SK-N-SH treated with all-trans-retinoic acid at 6 μM for 48 hours (cell line): ENCODE data around the gene KIAA1328.

Source experiments
- ATAC-seq: fragments of 200-7000 bp; cut with Tn5 transposase; 3 replicates; pipeline ENCODE4 v1.9.1; 2020; ENCODE audit warnings: mild to moderate bottlenecking, moderate library complexity
- ARNTL ChIP-seq: fragments of 450-650 bp; formaldehyde crosslinking; IDR thresholded peaks from 2 replicates; pipeline ENCODE4 v1.5.0; 2020; ENCODE audit warnings: low read depth, mild to moderate bottlenecking, moderate library complexity, borderline replicate concordance
- BACH2 ChIP-seq: fragments of 250-450 bp; sonication (Bioruptor Pico); IDR thresholded peaks from 2 replicates; pipeline ENCODE4 v1.9.0; 2021; ENCODE audit warnings: mild to moderate bottlenecking, borderline replicate concordance
- CREB5 ChIP-seq: fragments of 250-450 bp; sonication (Bioruptor Pico); IDR thresholded peaks from 2 replicates; pipeline ENCODE4 v1.5.1; 2020; ENCODE audit warnings: low read depth, mild to moderate bottlenecking, moderate library complexity
- CSDC2 ChIP-seq: fragments of 250-450 bp; sonication (Bioruptor Pico); IDR thresholded peaks from 2 replicates; pipeline ENCODE4 v1.5.0; 2020; ENCODE audit warnings: mild to moderate bottlenecking, moderate library complexity
- CSRNP3 ChIP-seq: fragments of 250-450 bp; sonication (Bioruptor Pico); IDR thresholded peaks from 2 replicates; pipeline ENCODE4 v1.5.1; 2021; ENCODE audit warnings: mild to moderate bottlenecking, moderate library complexity
- ESRRG ChIP-seq: fragments of 250-450 bp; sonication (Bioruptor Pico); IDR thresholded peaks from 2 replicates; pipeline ENCODE4 v1.6.1; 2021; ENCODE audit warnings: mild to moderate bottlenecking
- GLIS3 ChIP-seq: fragments of 250-450 bp; sonication (Bioruptor Pico); IDR thresholded peaks from 2 replicates; pipeline ENCODE4 v1.5.0; 2020; ENCODE audit warnings: mild to moderate bottlenecking, moderate library complexity
- ISL1 ChIP-seq: fragments of 250-450 bp; sonication (Bioruptor Pico); IDR thresholded peaks from 2 replicates; pipeline ENCODE4 v2.1.2; 2022; ENCODE audit warnings: mild to moderate bottlenecking, moderate library complexity
- OSR1 ChIP-seq: fragments of 250-450 bp; sonication (Bioruptor Pico); IDR thresholded peaks from 2 replicates; pipeline ENCODE4 v1.8.0; 2022; ENCODE audit warnings: moderate library complexity, mild to moderate bottlenecking, inconsistent platforms
- PATZ1 ChIP-seq: fragments of 250-450 bp; sonication (Bioruptor Pico); IDR thresholded peaks from 2 replicates; pipeline ENCODE4 v1.8.0; 2020; ENCODE audit warnings: mild to moderate bottlenecking, moderate library complexity, borderline replicate concordance
- POU6F1 ChIP-seq: fragments of 250-450 bp; sonication (Bioruptor Pico); IDR thresholded peaks from 2 replicates; pipeline ENCODE4 v1.8.0; 2021; ENCODE audit warnings: low read depth, mild to moderate bottlenecking, moderate library complexity, borderline replicate concordance
- RARB ChIP-seq: fragments of 250-450 bp; sonication (Bioruptor Pico); IDR thresholded peaks from 2 replicates; pipeline ENCODE4 v1.8.0; 2021; ENCODE audit warnings: mild to moderate bottlenecking, moderate library complexity
- SNAI2 ChIP-seq: fragments of 250-450 bp; sonication (Bioruptor Pico); IDR thresholded peaks from 2 replicates; pipeline ENCODE4 v1.5.0; 2020; ENCODE audit warnings: mild to moderate bottlenecking, moderate library complexity
- TCF4 ChIP-seq: fragments of 250-450 bp; sonication (Bioruptor Pico); IDR thresholded peaks from 2 replicates; pipeline ENCODE4 v1.8.0; 2021; ENCODE audit warnings: mild to moderate bottlenecking, moderate library complexity, borderline replicate concordance
- TOX ChIP-seq: fragments of 250-450 bp; sonication (Bioruptor Pico); IDR thresholded peaks from 2 replicates; pipeline ENCODE4 v1.8.0; 2021; ENCODE audit warnings: mild to moderate bottlenecking, moderate library complexity, borderline replicate concordance
- ZC3H10 ChIP-seq: fragments of 250-450 bp; sonication (Bioruptor Pico); IDR thresholded peaks from 2 replicates; pipeline ENCODE4 v1.5.1; 2021; ENCODE audit warnings: mild to moderate bottlenecking, moderate library complexity
- ZFP3 ChIP-seq: fragments of 250-450 bp; sonication (Bioruptor Pico); IDR thresholded peaks from 2 replicates; pipeline ENCODE4 v1.5.0; 2020; ENCODE audit warnings: mild to moderate bottlenecking, moderate library complexity
- ZFP30 ChIP-seq: fragments of 450-650 bp; formaldehyde crosslinking; IDR thresholded peaks from 2 replicates; pipeline ENCODE4 v1.5.0; 2022; ENCODE audit warnings: mild to moderate bottlenecking, moderate library complexity
- ZNF565 ChIP-seq: fragments of 450-650 bp; formaldehyde crosslinking; conservative IDR thresholded peaks from 2 replicates; pipeline ENCODE4 v1.5.0; 2020; ENCODE audit warnings: low read depth, mild to moderate bottlenecking, moderate library complexity
- ZNF70 ChIP-seq: fragments of 450-650 bp; formaldehyde crosslinking; IDR thresholded peaks from 2 replicates; pipeline ENCODE4 v1.5.0; 2020; ENCODE audit warnings: mild to moderate bottlenecking, moderate library complexity
- ZNF8 ChIP-seq: fragments of 450-650 bp; formaldehyde crosslinking; IDR thresholded peaks from 2 replicates; pipeline ENCODE4 v1.5.0; 2020; ENCODE audit warnings: mild to moderate bottlenecking, moderate library complexity
- TF ChIP-seq, protein P1 (sequence below): fragments of 250-450 bp; sonication (Bioruptor Pico); IDR thresholded peaks from 2 replicates; pipeline ENCODE4 v1.5.0; 2020; ENCODE audit warnings: mild to moderate bottlenecking, moderate library complexity

The KIAA1328 gene

DNA sequence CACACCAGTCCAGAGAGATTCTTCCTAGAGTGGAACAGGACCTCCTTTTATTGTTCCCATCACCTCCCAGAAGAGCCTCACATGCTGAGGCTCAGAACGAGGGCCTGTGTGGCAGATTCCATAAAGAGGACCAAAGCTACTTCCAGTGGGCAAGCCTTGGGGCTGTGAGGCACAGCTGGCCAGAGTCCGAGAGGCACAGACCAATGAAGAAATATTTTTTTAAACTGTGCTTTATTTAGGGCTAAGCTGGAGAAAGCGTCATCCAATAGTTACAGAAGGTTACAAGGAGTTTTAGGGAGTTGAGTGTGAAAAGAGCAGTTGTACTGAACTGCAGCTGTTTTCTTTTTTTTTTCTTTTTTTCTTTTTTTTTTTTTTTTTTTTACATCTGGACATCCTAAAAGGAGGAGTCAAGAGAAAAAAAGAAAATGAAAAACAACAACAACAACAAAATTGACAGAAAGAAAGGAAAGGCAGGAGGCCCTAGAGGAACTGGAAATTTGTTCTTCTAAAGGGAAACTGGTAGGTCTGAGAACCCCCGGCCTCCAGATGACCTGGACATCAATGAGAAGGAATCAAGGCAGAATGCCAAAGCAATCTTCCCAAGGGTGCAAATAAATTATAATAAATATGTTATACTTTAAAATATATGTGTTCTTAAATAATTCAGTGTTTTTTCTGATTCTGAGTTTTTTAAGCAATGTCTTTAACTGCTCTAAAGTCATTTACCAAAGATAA lies 414.1 kb downstream of the KIAA1328 start:
- ATAC-seq = no peak
- no peak for TF ChIP-seq ZNF70 (CRISPR knock-in tag)
- no peak for TF ChIP-seq OSR1
- TF ChIP-seq GLIS3 (CRISPR knock-in tag) = no peak
- TF ChIP-seq POU6F1 (CRISPR knock-in tag) = no peak
- no peak for TF ChIP-seq ISL1 (CRISPR knock-in tag)
- TF ChIP-seq ZNF8 (CRISPR knock-in tag) = no peak
- no peak for TF ChIP-seq ZC3H10 (CRISPR knock-in tag)
- no peak for TF ChIP-seq SNAI2
- no peak for TF ChIP-seq CSDC2 (CRISPR knock-in tag)
- TF ChIP-seq ZFP3 = no peak
- no peak for TF ChIP-seq PATZ1 (CRISPR knock-in tag)
- no peak for TF ChIP-seq TCF4 (CRISPR knock-in tag)
- TF ChIP-seq BACH2 (CRISPR knock-in tag) = no peak
- TF ChIP-seq, protein P1, sequence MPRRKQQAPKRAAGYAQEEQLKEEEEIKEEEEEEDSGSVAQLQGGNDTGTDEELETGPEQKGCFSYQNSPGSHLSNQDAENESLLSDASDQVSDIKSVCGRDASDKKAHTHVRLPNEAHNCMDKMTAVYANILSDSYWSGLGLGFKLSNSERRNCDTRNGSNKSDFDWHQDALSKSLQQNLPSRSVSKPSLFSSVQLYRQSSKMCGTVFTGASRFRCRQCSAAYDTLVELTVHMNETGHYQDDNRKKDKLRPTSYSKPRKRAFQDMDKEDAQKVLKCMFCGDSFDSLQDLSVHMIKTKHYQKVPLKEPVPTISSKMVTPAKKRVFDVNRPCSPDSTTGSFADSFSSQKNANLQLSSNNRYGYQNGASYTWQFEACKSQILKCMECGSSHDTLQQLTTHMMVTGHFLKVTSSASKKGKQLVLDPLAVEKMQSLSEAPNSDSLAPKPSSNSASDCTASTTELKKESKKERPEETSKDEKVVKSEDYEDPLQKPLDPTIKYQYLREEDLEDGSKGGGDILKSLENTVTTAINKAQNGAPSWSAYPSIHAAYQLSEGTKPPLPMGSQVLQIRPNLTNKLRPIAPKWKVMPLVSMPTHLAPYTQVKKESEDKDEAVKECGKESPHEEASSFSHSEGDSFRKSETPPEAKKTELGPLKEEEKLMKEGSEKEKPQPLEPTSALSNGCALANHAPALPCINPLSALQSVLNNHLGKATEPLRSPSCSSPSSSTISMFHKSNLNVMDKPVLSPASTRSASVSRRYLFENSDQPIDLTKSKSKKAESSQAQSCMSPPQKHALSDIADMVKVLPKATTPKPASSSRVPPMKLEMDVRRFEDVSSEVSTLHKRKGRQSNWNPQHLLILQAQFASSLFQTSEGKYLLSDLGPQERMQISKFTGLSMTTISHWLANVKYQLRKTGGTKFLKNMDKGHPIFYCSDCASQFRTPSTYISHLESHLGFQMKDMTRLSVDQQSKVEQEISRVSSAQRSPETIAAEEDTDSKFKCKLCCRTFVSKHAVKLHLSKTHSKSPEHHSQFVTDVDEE (CRISPR knock-in tag) = no peak
- no peak for TF ChIP-seq CSRNP3
- no peak for TF ChIP-seq CREB5 (CRISPR knock-in tag)
- no peak for TF ChIP-seq TOX
- TF ChIP-seq ZFP30 (CRISPR knock-in tag) = no peak
- no peak for TF ChIP-seq ARNTL
- no peak for TF ChIP-seq RARB (CRISPR knock-in tag)

GRCh38 chr18:37243741-37244140 lies 414.8 kb downstream of the KIAA1328 start:
- ATAC-seq = no peak
- no peak for TF ChIP-seq ZNF8 (CRISPR knock-in tag)
- no peak for TF ChIP-seq RARB (CRISPR knock-in tag)
- TF ChIP-seq ZNF70 (CRISPR knock-in tag) = no peak
- TF ChIP-seq, protein P1 (CRISPR knock-in tag) = no peak
- no peak for TF ChIP-seq ESRRG (CRISPR knock-in tag)
- no peak for TF ChIP-seq POU6F1 (CRISPR knock-in tag)
- no peak for TF ChIP-seq ZFP3
- TF ChIP-seq SNAI2 = no peak
- no peak for TF ChIP-seq OSR1
- TF ChIP-seq ZFP30 (CRISPR knock-in tag) = no peak
- no peak for TF ChIP-seq ISL1 (CRISPR knock-in tag)
- TF ChIP-seq ZNF565 (CRISPR knock-in tag) = no peak
